HG02973 (cell line): Measurements from ENCODE around the gene FAAH.

Experiments used
- ATAC-seq: cut with Tn5 transposase; IDR thresholded peaks from one replicate; pipeline ENCODE4 v1.9.1; 2021; ENCODE audit warnings: moderate library complexity; ENCODE audit not compliant: unreplicated experiment

The FAAH gene

DNA sequence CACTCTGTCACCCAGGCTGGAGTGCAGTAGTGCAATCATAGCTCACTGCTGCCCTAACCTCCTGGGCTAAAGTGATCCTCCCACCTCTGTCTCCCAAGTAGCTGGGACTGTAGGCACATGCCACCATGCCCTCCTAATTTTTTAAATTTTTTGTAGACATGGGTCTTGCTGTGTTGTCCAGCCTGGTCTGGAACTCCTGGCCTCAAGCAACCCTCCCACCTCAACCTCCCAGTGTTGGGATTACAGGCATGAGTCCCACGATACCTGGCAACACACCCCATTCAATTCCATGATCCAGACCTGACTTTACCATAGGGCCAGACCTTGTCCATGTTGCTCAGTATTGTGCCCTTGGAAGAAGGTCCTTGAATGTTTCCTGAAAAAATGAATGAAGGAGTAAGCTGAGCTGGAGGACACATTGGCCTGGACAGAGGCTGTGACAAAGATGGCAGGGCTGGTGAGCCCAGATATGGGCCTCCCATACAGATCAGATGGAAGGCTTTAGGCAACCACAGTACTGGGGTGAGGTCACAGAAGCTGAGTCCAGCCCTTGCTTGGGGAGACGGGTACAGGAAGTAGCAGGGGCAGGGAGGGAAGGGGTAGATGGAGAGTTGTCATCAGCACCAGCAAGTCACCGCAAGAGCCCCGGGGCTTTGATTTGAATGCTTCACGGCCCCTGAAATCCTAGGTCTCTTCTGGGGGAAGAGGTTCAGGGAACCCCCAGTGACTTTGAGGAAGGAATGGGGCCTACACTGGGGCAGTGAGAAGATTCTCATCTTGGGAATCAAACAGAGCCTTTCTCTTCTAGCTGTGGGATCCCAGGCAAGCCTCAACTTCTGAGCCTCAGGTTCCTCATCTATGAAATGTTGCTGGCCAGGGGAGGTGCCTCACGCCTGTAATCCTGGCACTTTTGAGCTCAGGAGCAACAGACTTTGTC is 55.4 kb downstream of the FAAH start:
- ATAC-seq: no peak

DNA sequence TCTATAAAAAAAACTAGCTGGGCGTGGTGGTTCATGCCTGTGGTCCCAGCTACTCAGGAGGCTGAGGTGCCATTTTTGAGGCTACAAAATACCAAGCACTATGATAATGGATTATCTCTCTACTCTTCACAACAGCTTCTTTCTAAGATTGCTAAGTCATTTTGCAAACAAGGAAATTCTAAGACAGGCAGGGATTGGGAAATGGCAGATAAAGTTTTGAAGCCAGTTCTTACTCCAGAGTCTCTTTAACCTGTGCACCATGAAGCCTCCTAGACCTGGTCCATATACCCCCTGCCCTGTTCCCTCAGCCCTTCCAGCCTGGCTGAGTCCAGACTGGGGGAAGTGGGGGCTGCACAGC is 56.0 kb downstream of the FAAH start:
- ATAC-seq: no peak

DNA sequence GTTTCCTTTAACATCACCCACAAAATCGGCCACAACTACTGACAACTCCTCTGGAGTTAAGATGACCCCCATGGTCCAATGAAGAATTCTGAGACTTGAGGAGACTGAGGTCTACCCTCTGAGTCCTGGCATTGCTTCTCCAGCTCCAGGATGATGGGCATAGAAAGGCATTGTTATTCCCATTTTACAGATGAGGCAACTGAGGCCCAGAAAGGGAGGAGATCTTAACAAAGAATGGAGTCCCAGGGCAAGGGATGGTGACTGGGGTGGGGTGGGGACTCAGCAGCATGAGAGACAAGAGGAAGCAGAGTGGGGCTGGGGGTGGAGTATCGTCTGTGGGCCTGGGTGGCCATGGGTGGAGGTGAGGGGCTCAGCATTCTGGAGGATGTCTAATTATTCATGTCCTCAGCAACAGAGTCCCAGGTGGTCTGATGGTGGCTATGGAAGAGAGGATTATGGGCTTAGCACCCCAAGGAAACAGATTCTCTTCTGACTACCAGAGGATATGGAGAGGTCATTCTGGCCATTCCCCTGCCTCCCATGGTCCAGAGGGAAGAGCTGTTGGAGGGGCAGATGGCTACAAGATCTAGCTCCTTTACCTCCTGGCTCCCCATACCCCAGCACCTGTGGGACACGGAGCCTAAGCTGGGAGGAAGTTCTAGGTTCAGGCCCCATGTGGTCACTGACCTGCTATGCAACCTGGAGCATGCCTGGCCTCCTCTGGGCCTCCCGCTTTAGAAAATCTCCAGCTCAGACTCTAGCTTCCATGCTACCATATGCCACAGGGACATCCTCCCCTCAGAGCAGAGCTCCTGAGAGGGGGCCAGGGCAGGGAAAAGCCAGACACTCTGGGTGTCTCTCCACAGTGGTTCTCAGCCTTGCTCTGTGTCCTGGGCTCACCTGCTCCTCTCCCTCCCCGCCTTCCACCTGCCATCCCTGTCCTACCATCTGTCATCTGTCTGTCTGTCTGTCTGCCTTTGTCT is 58.1 kb downstream of the FAAH start:
- no peak for ATAC-seq

DNA sequence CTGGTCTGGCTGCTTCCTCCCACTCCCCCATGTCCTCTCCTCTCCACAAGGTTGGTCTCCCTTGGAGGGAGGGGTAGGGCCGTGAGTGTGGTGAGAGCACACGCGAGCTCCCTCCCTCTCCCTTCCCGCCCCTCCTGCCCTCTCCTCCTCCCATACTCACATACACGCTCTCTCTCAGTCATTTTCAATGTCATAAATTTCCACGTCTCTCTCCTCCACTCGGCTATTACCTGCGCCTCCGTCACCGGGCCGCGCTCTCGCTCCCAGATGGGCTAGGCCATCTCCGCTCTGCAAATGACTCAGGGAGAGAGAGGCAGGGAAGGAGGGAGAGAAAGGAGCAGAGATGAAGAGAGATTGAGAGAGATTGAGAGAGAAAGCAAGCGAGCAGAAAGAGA is 58.8 kb downstream of the FAAH start:
- no peak for ATAC-seq

DNA sequence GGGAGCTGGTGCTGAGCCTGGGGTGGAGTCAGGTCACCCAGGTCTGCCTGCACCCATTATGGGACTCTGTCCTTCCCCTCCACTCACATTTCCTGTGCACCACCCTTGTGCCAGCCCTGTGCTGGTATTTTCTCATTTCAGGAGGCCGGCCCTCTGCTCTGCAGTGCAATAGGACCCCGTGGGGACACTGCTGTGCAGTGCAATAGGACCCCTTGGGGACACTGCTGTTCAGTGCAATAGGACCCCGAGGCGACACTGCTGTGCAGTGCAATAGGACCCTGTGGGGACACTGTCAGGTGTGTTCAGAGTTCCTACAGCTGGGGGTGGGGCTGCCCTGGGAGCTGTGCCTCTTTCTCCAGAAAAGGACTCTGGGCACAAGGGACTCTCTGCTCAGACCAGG is 59.3 kb downstream of the FAAH start:
- ATAC-seq: no peak

DNA sequence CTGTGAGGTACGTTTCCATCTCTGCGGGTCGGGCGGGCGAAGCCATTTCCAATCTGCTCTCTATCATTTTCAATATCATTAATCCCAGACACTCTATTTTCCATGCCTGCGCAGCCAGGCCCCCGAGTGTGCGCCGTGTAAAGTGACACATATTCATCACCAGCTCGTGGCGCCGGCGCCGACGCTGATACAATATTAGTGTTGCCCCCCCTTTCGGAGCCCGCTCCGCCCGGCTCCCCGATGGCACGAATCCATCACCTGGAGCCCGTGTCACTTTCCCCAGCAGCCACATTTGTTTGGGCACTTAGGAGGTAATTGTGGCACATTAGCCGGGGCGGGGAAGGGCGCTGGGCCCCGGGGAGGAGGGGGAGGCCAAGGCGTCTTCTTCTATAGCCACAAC is 61.8 kb downstream of the FAAH start:
- no peak for ATAC-seq

DNA sequence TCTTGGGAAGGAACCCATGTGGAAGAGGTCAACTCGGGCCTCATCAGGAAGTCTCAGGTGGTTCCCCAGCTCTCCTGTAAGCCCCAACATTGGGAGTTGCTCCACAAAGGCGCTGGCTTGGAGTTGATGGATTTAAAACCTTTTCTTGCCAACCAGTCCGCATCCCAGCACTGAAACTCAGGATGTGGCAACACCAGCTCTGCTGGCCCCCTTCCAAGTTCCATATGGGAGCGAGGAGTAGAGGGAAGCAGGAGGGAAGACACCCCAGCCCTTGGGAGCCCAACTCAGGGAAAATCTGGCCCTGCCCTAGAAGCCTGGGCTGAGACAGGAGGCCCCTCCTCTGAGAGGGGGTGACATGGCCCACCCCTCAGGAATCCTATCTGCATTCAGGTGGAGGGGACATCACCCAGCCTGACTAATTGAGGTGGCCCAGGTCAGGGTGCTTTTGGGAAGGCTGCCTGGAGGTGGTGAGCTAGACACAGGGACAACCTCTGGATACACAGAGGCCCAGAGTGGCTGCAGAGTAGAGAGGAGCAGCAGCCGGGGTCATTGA is 62.4 kb downstream of the FAAH start:
- ATAC-seq: no peak

DNA sequence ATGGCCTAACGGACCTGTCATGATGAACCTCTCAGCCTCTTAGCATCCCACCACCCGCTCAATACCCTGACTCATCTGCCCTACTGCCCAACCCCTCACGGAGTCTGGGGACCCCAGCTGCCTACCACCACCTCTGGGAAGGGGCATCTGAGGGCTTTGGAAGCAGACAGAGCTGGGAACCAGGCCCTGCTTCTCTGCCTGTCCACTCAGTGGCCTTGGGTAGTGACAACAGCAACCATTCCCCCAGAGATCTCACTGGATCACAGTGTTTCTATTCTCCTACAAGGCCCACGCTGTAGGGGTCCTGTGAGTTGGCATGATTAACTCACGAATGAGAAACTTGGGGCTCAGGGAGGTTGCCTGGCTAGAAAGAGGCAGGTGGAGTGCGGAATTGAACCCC is 63.1 kb downstream of the FAAH start:
- no peak for ATAC-seq

DNA sequence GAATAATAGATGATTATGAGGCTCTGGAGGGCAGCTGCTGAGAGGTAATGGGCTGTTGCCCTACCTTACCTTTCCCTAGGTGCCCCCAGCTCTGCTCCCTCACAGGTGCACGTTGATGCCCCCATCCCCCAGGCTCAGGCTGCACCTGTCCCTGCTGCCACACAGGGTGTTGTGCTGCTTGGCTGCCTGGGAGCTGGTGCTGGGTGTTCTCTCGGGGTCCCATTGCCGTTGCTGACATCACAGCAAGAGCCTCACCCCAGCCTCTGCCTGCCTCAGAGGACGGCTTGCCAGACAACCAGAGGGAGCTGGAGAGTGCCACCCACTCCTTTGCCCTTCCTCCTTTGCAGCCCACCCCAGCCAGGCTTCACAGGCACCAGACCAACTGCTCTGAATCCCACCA is 64.1 kb downstream of the FAAH start:
- ATAC-seq: no peak

DNA sequence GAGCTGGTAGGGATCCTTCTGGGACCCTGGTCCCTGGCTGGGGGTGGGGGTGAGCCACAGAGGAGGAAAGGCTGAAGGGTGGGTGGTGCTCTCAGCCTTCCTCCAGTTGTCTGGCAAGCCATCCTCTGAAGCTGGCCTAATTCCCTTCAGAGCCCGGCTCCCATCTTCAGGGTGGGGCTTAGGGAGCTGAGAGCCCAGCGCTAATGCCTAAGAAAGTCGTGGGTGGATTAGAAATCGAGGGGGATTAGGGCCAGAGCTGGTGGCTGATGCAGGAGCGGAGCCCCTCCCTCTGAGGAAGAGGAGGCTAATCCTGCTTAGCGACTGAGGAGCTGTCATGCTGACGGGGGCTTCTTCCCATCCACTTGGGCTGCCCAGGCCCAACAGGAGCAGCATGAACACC is 64.7 kb downstream of the FAAH start:
- ATAC-seq: no peak

DNA sequence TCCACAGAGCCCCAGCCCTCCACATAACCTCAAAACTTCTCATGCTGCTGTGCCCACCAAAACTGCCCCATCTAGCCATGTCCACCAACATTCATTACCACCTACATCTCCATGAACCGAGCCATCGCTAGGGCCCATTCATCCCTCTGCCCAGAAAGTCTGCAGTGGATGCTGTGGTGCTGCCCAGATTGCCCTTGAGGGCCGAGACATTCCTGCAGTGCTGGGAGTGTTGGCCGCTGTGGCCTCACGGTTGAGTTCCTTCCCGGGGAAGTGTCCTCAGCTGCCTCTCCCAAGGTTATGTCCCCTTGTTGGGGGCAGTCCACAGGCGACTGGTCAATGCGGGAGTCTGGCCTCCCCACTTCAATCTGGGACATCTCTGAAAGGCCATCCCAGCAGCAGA is 65.2 kb downstream of the FAAH start:
- ATAC-seq: no peak

DNA sequence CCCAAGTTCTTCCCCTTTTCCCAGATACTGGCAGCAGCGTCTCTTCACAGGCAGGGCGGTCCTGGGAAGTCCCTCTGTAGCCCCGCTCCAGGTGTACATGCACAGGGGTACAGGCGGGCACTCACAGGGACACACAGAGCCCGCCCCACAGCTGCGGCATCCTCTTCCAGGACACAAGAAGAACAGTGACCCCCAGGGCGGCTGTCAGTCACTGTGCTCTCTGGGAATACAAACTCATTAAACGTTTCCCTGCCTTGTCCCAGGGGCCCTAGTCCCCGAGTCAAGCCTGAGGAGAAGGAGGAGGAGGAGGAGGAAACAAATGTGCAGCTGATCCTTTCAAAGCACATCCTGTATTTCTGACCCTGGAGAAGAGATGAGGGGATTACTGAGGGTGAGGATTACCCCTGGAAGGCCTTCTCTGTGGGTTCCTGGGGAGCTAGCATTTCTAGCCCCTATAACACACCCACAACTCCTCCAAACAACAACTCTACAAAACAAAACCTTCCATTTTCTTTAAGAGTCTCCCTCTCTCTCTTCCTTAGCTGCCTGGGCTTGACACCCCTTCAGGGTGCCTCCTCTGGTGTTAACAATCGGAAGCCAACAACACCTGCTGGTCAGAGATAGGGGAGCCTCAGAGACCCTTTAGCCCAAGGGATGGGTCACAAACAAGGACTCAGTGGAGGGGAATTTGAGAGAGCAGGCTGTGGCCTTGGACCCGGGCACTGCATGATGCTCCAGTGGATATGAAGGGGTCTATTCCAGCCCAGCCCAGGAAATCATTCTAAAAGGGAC is 67.1 kb downstream of the FAAH start:
- ATAC-seq: no peak

DNA sequence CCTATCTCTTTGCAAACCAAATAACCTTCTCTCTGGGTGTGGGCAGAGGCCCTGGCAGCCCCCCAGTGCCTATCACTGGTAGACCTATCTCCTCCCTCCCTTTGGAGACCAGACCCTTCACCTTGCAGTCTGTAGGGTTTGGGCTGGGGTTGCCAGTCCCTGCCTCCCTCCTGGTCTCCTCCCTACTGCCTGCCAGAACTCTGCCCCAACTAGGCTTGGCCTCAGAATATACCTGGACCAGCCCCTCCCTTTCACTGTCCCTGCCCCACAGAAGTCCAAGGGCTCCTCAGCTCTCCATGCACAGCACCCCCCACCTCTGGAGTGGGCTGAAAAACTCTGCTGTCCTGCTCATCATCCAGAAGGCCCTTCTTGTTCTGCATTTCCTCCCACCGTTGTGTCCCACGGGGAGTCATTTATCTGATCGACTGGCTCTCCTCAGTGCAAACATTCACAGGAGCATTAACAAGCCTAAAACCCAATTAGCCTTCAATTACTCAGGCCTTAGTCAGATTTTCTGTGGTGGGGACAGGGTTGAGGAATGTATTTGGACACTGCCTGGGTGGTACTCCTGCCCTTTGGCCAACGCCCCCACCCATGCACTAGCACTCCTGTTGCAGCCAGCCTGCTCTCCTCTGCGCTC is 67.8 kb downstream of the FAAH start:
- no peak for ATAC-seq
